Activated naive CD4-positive, alpha-beta T cell treated with anti-CD3 and anti-CD28 coated beads, Interleukin-2, amount 50 U/mL, for 16 hours (primary cell): Measurements from ENCODE around the gene STXBP6.
"Not testable (repeated sequence)": the region's sequence is repeated elsewhere in the genome, so short reads cannot be mapped to it uniquely, and the experiment has no call there.

Source experiments
- DNase-seq: peaks from one replicate; pipeline ENCODE4 v3.0.0-alpha.2; 2020

STXBP6 gene

DNA sequence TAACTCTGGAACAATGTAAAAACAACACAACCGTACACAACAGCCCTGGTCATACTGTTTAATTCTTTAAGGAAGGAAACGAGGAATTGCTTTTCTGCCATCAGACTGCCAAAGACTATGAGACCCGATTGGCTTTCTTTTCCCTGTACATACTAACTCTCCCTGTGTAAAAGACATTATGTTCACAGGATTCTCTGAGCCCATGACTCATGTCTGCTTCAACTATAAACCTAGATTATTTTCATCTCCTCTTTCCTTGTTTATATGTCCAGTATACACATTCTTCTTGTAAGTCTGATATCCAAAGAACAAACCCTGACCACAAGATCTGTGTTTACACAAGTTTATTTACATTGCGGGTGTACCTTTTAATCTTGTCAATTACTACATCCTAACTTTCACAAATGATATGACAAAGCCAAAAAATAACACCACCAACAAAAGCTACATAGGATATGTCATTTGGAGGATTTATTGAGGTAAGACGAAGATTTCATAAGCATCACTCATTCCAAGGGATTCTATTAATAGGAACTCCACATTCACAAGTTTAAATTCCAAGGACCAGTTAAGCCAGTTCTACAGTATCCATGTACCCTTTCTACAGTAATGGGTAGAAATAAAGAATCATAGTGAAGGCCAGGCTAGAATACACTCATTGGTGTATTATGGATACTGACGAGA is 67.3 kb downstream of the STXBP6 start:
- no peak for DNase-seq

DNA sequence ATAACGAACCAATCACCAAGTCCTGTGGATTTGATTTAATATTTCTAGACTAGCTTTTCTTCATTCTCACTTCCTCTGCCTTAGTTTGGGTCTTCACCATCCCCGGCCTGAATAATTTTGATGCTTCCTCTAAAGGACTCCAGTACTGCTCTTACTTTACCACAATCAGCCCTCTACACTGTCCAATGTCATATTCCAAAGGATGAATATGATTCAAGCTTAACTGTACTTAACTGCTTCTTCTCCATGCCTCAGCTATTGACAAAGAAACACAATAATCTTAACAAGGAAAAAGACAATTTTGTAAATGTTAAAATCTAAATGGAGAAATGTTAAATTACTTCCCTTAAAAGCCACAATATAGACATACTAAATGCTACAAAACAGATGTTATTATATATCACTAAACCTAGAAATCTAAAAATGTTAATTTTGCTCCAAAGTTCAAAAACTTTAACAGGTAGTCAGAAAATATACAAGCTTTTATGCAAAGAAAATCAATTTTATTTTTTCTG is 70.2 kb downstream of the STXBP6 start:
- DNase-seq, result no peak

DNA sequence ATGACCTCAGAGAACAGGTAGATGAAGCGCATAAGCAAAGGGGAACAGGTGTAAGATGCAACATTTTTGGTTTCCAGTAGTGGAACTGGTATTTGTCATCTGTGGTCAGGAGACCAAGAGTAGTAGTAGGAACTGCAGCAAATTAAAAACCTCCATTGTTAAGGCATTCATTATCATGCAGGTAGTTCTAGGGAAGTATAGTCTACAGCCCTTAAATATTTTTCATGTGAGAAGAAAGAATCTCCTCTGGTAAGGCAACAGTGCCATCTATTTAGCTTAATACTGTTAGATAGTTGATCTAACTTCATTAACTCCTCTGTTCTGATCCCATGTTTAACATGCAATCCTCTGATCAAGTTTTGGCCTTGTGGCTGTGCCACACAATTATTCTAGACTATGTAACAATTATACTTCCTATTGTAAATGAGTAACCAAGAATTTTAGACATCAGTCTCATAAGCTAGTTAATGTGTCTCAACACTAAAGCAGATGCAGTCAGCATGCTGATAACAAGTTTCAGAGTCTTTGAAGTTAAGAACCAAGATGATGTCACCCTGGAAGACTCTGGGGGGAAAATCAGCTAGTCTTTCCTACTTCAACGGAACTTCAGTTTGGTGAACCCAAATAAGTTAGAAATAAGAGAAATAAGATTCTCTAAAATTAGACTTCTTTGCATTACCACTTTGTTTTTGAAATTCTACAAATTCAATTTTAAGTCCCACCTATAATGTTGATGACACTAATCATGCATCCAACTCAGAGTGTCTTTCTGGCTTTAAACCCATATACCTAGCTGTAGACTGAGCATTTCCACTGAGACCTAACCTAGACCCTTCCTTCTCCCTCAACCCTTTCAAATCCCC is 70.9 kb downstream of the STXBP6 start:
- DNase-seq, result no peak

DNA sequence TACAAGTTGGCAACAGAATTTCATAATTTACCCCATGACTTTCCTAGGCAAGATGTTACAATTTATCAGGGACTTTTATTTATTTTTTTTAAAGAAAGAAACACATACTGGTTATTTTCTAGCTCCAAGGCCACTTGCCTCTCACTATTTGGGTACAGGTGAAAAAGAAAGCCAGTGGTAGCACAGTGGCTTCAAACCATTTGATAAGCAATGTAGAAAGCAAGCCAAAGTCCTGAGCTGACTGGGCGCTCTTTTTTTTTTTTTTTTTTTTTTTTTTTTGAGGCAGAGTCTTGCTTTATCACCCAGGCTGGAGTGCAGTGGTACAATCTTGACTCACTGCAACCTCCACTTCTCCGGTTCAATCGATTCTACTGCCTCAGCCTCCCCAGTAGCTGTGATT is 73.3 kb downstream of the STXBP6 start:
- DNase-seq, result no peak

DNA sequence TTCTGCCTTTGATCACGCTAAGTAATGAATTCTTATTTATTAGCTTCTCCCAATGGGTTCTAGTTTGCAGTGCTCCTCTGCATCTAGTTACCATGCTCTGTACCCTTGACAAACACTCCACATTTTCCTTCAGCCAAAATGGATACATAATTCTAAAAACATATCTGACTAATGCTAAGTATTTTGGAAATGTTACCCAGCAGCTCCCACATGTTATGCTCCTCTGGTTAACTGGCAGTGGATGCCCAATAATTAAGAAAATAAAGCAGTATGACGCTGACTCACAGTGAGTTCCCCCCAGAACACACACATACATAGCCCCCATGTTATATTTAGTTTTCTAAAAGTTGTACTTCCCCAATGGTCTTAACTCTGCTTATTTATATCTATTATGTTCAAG is 74.6 kb downstream of the STXBP6 start:
- no peak for DNase-seq

DNA sequence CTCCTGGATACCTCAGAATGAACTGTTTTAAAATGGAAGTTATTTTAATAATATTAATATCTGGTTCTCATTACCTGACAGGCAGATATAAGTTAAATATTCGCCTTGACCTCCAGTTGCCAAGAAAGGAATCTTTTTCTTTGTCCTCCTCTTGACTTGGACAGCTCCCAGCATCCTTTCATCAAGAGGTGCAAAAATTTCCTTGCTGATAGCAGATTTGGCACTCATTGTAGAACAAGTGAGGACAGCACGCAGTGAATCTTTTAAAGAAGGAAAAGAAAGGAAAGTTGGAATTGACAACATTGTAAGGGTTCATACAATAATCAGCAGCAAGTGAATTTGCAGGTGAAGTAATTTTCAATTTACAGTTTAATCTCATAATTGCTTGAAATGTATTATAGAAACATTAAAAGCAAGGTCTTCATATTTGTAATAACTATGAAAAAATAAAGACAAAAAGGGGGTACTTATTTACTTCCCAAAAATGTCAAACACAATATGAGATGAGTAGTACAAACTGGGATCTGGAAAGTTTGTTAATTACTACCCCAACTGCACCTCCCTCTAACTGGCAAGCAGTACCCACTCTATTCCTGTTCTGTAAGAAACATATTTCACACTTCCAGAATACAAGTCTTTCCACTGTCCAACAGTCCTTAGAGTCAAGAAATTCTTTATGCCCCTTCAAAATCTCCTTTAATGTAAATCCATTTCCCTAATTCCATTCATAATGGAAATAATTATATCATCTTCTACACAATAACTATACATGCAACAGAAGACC is 75.2 kb downstream of the STXBP6 start:
- no peak for DNase-seq

DNA sequence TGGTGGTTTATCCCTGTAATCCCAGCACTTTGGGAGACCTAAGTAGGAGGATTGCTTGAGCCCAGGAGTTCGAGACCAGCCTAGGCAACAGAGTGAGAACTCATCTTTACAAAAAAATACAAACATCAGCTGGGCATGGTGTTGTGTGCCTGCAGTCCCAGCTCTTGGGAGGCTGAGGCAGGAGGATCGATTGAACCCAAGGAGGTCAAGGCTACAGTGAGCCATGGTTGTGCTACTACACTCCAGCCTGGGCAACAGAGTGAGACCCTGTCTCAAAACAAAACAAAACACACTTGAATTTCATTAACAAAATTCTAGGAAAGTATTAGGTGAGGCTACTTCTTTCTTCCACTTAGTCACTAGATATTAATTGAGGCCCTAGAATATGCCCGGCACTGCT is 77.1 kb downstream of the STXBP6 start:
- DNase-seq, result no peak

DNA sequence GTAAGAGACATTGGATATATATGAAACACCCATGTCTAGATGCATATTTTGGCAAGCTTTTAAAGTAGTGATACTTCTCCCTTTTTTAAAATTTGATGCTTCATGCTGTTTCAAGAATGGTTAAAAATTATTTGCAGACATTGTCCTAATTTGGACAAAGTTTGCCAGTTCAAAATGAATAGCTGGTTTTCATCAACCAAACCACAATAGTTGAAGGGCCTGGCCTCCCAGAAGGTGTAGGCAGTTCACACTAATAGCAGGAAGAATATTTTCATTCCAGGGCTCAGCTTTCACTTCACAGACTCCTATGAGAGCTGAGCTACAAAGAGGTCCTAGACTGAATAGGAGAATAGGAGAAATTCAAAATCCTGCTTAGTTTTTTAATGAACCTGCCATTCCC is 78.7 kb downstream of the STXBP6 start:
- DNase-seq, result no peak

DNA sequence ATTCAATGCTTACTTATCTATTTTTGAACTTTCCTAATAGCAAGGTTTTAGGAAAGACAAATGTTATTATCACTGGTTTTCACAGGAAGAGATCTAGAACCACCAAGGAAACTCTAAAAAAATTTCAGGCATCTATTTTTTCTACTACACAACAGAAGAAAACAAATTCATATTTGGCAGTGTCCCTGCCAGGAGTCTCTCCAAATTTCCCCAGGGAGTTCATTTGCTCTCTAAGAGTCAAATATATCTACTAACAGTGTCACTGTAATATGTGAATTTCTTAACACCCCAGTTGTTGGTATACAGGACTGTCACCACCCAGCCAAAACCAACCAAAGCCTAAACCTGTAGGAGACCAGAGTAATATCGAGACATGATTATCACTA is 83.4 kb downstream of the STXBP6 start:
- no peak for DNase-seq

DNA sequence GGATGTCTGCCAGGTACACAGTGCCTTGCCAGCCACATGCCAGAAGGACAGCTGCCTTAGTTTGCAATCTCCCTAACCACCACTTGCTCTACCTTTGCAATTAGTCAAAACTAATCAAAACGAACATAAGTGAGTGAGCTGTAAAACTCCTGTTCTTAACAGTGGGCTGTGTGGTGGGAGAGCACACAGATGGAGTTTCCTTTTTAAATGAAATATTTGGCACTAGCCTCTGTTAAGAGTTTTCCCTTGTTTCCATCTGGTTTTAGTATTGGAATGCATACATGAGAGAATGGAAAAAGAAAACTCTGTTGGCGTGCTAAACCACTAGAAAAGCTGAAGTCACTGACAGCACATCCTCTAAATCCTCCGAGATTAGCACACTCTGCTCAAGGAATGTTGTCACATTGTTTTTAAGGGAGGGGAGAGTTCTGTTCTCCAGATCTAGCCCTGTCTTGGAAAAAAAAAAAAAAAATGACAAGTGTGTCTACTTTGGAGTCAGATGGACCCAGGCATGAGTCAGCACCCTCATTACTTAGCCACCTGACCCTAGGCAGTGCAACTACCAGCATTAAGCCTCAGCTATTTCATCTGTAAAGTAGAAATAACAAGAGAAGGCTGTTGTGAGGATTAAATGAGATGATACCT is 83.9 kb downstream of the STXBP6 start:
- DNase-seq, result no peak

DNA sequence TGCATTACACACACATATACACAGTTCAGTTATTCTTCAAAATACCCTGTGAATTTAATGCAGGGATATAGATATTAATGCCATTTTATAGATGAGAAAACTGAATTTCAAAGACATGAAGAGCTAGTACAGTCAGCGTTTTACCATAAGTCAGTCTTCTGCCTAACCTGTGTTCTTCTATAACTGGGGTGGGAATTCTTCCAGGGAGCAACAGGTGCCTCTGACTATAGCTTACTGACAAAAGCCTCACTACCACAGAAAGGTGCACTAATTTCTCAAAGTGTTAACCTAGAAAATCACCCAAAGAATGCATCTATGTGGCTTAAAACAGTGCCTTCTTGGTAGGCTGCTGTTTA is 84.4 kb downstream of the STXBP6 start:
- DNase-seq, result no peak

DNA sequence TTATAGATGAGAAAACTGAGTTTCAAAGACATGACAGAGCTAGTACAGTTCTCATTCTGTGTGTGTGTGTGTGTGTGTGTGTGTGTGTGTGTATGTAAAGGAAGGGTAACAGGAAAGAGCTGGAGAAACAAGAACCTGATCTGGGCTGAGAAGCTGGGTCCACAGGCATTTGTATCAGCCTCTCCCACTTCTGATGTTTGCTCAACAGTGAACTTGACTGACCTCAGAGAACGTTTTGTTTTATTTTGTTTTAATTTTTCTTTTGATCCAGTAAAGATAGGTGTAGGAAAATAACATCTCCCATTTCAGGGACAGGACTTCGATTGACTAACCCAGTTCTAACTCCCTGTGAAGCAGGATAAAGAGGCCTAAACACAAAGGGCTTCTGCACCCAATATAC is 85.4 kb downstream of the STXBP6 start:
- DNase-seq, result no peak

DNA sequence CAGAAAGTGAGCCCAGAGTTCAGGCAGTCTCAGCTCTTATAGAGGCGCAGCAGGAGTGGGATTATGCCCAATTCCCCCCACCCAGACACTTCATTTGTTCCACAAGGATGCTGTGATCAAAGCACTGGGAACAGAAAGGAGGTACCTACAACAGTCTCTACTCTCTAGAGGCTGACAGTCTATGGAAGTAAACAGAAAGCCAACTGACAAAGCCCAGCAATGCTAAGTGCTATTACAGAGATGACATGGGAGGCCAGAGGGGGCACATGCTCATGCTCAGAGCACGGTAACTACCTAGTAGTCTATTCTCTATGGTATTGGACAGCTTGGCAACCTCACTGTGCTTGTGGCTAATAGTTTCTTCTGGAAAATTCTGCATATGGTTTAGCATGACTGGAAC is 85.9 kb downstream of the STXBP6 start:
- no peak for DNase-seq

DNA sequence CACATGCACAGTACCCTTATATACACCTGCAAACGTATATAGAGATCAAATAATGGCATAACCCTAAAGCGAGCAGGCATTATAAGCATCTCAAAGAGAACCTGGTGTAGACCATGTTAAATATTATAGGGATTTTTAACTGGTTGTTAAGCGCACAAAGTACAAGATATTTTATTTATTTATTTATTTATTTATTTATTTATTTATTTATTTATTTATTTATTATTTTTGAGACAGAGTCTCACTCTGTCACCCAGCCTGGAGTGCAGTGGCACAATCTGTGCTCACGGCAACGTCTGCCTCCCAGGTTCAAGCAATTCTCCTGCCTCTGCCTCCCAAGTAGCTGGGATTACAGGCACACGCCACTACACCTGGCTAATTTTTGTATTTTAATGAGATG is 87.8 kb downstream of the STXBP6 start:
- not testable (repeated sequence) for DNase-seq

DNA sequence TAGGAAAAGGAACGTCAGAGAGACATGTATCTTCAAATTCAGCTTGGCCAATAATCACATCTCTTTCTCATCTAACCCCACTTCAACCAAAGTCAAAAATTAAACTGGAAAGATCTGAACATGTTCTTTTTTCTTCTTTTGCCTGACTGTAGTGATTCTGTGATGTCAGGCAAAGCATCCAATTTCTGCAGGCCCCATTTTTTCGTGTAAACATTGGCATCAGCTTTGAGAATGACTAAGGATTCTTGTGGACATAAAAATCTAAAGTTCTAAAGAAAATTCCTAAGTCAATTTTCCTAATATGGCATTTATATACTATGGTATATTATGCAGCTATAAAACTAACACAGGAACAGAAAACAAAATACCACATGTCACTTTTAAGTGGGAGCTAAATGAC is 89.1 kb downstream of the STXBP6 start:
- DNase-seq, result no peak

DNA sequence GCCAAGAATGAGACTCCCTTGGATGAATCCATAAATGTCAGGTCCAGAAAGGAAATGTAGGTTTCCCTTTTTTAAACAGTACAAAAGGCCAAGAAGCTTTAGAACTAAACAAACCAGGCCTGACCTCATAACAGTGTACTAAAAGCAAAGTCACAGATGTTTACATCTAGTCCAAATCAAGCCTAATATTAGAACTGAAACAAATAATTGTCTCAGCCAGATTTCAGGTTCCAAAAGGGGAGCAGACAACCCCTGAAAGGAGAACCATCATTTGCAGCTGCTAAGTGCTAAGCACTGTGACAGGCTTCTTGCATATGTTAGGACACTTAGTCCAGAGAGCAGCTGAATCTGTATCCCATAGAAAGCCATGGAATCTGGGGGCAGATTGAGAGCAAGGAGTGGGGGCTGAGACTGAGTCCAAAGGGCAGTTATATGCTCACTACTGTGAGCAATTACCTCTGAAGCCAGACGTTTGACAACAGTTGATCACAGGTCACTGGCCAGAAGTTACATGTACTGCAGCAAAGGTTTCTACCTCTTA is 90.1 kb downstream of the STXBP6 start:
- no peak for DNase-seq

DNA sequence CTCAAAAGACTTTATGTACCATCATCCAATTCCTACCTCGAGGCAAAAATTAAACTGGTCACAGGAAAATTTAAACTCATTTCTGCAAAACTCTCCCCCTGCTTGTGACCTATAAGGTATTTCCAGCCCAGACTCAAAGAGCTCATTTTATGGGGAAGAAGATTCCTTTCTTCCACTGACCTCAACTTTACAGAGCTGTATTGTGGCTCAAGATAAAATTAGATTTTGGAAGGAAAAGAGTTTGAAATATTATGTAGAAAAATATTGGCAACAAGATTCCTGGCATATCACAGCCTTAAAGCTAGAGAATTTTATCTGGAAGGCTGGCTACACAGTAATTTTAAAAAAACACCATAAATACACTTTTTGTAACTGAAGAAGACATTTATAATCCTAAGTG is 91.7 kb downstream of the STXBP6 start:
- DNase-seq, result no peak

DNA sequence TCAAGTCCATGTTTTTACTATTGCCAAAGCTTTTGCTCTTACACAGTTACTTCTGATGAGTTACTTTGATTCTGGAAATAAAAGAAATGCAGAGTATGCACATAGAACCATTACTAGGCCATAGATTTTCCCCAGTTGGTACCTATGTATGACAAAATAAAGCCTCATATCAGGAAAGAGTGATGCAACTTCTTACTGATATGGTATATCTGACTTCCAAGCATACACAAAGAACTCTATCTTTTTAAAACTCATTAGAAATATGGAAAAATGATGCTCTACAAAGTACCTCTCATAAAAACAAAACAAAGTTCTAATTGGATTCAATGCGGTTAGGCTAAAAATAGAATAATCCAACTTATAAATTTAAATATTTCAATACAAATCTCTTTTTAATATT is 92.1 kb downstream of the STXBP6 start:
- DNase-seq, result no peak

DNA sequence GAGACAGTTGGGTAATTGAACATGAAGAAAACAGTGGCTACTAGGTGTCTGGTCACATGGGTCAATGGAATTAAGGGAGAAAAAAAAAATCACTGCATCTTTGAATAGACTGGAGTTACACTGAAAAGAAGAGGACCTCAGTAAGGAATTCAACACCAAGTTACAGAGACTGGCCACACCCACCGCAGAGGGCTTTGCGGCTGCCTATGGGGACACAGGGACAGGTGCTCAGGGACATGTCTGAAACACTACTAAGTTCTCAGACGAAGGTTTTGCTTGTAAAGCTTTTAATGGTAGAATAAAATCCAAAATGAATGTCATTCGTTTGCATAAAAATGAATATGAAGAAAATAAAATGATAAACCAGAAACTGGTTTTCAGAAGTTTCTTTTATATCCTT is 93.8 kb downstream of the STXBP6 start:
- DNase-seq, result no peak

DNA sequence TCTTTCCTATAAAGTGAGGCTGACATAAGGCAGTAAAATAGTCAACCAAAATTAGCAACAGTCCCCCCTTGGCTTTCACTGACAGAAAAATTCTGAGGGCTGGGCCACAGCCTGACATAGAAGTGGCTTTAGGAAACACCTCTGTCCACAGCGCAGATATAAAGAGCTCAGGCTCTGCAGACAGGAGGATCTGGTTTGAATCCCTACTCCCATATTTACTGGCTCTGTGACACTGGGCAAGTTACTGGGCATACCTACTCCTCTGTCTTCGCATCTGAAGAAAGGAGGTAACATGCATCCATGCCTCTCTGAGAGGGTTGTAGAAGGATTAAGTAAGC is 95.3 kb downstream of the STXBP6 start:
- no peak for DNase-seq

DNA sequence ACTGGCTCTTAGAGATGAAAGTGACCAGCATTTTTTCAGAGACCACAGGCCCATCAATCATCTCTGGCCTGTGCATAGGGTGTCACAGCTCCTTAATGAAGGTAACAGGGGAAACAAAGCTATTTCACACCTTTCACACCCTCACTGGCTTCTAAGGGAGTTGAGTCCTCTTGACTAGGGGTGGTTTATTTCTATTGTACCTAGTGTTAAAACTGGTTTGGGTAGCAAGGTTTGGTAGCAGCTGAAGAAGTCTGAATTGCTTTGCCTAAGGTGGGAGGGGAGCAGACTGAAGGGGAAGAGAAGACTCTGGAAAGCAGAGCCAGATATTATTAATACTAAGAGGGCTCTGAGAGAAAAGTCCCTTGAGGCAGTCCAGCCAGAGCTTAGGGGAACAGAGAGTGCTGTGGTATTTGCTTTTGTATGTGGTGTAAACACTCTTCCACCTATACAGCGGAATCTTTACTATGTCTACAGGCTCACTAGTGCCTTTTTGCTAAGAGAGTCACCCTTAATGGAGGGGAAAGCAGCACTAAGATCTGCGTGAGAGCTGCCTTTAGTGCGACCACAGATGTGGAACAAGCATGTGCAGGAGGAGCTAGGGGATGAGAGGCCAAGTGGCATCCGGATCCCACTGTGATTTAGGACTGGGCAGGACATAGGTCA is 95.8 kb downstream of the STXBP6 start:
- no peak for DNase-seq

DNA sequence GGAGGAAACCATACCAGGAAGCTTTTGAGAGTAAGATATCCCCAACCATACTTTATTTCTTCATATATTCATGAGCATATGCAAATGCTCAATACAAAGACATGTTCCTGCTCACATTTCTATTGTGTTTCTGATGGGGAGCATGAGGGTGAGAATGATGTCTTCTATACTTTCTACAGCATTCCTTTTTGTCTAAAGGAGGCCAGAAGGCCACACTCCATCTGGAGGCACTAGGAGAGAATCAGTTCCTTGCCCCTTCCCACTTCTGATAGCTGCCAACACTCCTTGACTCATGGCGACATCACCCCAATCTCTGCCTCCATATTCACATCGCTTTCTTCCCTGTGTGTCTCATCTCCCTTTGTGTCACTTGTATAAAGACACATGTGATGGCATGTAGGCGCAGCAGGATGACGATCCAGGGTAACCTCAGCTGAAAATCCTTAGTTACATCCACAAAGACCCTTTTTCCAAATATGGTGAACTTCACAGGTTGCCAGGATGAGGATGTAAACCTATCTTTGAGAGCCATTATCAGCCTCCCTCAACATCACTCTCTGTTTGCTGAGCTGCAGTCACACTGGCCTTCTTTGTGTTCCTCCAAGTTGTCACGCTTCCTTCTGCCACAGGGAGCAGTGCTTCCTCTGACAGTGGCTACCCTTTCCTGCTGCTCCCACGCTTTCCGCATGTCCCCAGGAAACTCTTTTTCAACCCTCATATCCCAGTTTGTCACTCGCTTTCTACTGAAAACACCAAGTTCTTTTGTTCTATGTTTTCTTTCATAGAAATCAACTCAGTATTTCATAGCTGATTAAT is 96.9 kb downstream of the STXBP6 start:
- no peak for DNase-seq
